ENCODE measurements around the gene GAL3ST2. TPM values are rescaled to one million over a fixed set of nuclear protein-coding genes. Genes with fewer than 3 reads are reported as not detected.
"Not testable (repeated sequence)": the region's sequence is repeated elsewhere in the genome, so short reads cannot be mapped to it uniquely, and the experiment has no call there.

Gene GAL3ST2
- total RNA-seq, 1 donor from 2014 or later, result not detected

- intact Hi-C loops (cut with DNase I), result no loop called here
- ATAC-seq, result no peak
These were observed 1.3 kb downstream of the GAL3ST2 start for GRCh38 chr2:241777686-241778627.

GRCh38 chr2:241780939-241781569 lies 4.4 kb downstream of the GAL3ST2 start:
- ATAC-seq (no peak), DNase-seq (ENCODE audit: missing footprints) (no peak)
- intact Hi-C loops (cut with DNase I), result no loop called here

More at GRCh38 chr2:241777686-241778627, 1.3 kb downstream of the GAL3ST2 start:
- no peak for DNase-seq (ENCODE audit: missing footprints)

- DNase-seq (ENCODE audit: missing footprints); intact Hi-C loops (cut with DNase I); ATAC-seq: not testable (repeated sequence)
These were observed 5.4 kb downstream of the GAL3ST2 start for GRCh38 chr2:241782053-241782452.

GRCh38 chr2:241788135-241788534 lies 11.5 kb downstream of the GAL3ST2 start:
- no peak for DNase-seq (ENCODE audit: missing footprints)
- intact Hi-C loops (cut with DNase I), result no loop called here
- ATAC-seq, result no peak

DNA sequence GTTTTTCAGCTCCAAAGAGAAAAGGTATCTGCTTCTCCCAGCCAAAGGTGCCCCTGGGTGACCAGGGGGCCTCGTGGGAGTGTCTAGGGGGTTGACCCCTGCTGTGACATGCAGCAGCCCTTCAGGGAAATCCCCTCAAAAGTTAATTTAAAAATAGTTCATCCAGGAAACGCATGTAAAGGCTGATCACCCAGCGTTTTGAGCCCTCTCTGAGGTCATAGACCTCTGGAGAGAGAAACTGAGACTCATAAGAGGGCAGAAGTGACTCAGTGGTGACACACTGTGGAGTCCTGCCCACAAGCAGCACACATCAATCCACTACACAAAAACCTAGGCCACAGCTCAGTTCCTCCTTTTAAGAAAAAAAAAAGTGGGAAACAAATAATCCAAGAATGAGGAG lies 11.9 kb downstream of the GAL3ST2 start:
- ATAC-seq (no peak), DNase-seq (ENCODE audit: missing footprints) (no peak)
- intact Hi-C loops (cut with DNase I), result no loop called here

- intact Hi-C loops (cut with DNase I); DNase-seq (ENCODE audit: missing footprints); ATAC-seq: not testable (repeated sequence)
These were observed 14.8 kb downstream of the GAL3ST2 start for GRCh38 chr2:241791385-241791784.

GRCh38 chr2:241793385-241793784 lies 16.8 kb downstream of the GAL3ST2 start:
- intact Hi-C loops (cut with DNase I), result no loop called here
- DNase-seq (ENCODE audit: missing footprints) (no peak), ATAC-seq (no peak)

DNA sequence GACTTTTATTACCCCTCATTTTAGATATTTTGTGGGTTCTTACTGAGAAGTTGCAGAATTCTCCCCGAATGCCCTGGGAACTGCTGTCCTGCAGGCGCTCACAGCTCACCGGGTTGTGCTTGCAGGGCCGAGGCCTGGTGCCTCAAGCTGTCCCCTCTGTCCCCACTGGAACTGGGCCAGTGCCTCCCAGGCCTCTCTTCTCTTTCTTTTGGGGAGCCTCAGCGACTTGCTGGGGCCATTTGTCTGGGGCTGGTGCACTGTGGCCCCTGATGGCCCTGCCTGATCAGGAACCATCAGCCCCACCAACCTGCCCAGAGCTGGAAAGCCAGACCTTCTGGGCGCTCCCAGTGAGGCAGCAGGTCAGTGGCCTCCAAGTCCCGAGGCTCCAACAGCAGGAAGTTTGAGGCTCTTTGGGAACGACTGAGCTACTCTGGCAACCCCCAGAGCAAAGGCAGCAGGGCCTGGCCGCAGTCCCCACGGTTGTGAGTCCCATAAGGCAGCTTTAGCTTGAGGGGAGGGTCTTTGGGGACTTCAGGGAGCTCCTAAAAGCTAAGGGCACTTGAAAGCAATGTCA lies 17.7 kb downstream of the GAL3ST2 start:
- no peak for ATAC-seq
- intact Hi-C loops (cut with DNase I), result no loop called here

DNA sequence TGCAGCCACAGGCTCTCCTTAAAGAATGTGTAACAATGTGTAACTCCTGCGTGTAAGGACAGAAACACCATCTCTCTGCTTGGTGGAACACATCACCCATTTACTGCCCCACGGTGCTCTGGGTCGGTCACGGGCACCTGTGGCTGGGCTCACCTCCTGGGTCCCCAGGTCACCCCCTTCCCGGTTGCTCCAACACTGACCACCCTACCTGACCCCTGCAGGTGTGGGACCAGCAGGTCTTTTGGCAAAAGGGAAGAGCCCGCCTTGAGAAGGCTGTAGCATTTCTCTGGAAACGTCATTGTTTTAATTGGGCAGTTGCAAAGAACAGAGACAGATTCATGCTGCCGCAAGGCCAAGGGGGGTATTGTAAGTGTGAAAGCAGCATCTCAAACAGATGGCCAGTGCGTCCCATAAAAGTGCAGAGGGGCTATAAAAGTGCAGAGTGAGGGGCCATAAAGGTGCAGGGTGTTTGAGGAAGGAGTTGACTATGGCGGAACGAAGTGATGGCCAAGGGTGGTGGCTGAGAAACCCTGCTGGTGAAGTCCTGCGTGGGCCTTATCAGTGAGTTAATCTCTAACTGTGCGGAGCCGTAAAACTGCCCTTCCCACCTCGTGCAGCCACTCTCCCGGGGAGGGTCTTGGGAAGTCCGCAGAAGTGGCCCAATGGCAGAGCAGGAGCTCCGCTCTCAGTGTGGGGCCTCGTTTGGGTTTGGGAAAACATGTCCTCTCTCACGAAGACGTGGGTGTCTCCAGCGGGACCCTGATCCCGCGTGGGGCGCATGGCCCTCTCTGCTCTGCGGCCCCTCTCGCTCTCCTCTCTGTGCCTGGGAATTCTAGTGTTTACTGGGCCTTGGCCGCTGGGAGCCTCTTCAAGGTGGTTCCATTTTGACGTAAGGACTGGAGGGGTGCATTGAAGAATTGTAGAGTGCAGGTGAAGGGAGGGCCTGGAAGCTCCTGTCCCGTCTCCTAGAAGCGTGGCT lies 18.7 kb downstream of the GAL3ST2 start:
- DNase-seq (ENCODE audit: missing footprints) (no peak), ATAC-seq (no peak)
- intact Hi-C loops (cut with DNase I), result no loop called here

More for the DNA sequence above, 17.7 kb downstream of the GAL3ST2 start:
- DNase-seq (ENCODE audit: missing footprints), result no peak

DNA sequence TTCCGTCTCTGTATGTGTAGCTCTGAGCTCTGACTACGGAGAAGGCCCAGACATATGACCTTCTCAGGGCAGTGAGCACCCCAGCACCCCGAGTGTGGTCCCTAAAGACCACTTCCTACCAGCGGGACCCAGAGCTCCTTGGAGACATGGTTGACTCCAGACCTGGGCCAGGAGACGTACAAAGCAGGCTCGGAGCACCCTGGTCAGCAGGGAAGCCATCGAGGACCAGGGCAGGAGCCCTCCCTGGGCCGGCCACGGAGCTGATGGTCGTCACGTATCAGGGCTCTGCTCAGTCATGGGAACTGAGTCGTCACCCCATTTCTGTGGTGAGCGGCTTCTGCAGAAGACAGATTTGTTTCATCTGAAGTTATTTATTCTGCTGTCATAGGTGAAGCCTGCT lies 19.6 kb downstream of the GAL3ST2 start:
- intact Hi-C loops (cut with DNase I), result no loop called here
- DNase-seq (ENCODE audit: missing footprints) (no peak), ATAC-seq (no peak)

GRCh38 chr2:241796610-241797138 lies 20.1 kb downstream of the GAL3ST2 start:
- intact Hi-C loops (cut with DNase I), result no loop called here
- ATAC-seq (no peak), DNase-seq (ENCODE audit: missing footprints) (peak; percentile 66)

- peak; percentile 62 for DNase-seq (ENCODE audit: missing footprints)
- no peak for ATAC-seq
- intact Hi-C loops (cut with DNase I), result no loop called here
These were observed 20.9 kb downstream of the GAL3ST2 start for GRCh38 chr2:241797441-241798080.

DNA sequence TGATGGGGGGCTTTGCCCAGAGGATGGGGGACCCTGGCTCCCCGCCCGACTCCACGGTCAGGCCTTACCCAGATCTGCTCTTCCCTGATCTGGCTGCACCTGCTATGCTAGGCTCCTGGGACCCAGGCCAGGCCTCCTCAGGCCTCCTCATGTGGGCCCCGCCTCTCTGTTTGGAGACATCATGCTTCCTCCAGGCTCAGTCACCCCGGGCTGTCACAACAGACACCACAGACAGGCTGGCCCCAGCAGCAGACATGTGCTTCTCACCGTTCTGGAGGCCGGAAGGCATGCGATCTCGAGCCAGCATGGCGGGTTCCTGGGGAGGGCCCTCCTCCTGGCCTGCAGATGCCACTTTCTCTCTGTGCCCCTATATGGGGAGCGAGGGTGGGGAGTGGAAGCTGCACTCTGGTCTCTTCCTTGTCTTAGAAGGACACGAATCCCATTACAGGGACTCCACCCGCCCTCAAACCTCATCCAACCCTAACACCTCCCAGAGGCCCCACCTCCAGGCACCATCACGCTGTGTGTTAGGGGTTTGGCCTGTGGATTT lies 21.5 kb downstream of the GAL3ST2 start:
- no peak for ATAC-seq
- DNase-seq (ENCODE audit: missing footprints), result no peak
- intact Hi-C loops (cut with DNase I), result no loop called here

GRCh38 chr2:241798631-241799521 lies 22.3 kb downstream of the GAL3ST2 start:
- ATAC-seq (no peak), DNase-seq (ENCODE audit: missing footprints) (peak; percentile 56)
- intact Hi-C loops (cut with DNase I), result no loop called here

GRCh38 chr2:241799522-241800197 lies 23.0 kb downstream of the GAL3ST2 start:
- intact Hi-C loops (cut with DNase I), result no loop called here
- DNase-seq (ENCODE audit: missing footprints) (no peak), ATAC-seq (no peak)
